Testis (tissue), 3 donors: ENCODE data around the gene SHISA6. TPM values are rescaled to one million over a fixed set of nuclear protein-coding genes. Genes with fewer than 3 reads are reported as not detected.

ENCODE experiments used
- DNase-seq: peaks from one replicate; pipeline ENCODE4 v3.0.0-alpha.2; 2019
- H3K27ac ChIP-seq, 2 donors: fragments of 200-600 bp; sonication (generic); one replicate each; pipeline ENCODE4 v1.5.1; 2019
- H3K27me3 ChIP-seq: fragments of 200-600 bp; sonication (generic); one replicate; pipeline ENCODE4 v1.5.1; 2019
- H3K36me3 ChIP-seq: fragments of 200-600 bp; sonication (generic); one replicate; pipeline ENCODE4 v1.5.1; 2017; ENCODE audit warnings: low read depth; ENCODE audit errors: missing control alignments
- H3K4me1 ChIP-seq: fragments of 200-600 bp; sonication (generic); one replicate; pipeline ENCODE4 v1.5.1; 2019
- H3K4me3 ChIP-seq, 2 donors: fragments of 200-600 bp; sonication (generic); one replicate each; pipeline ENCODE4 v1.5.1; 2017 to 2019
- H3K9me3 ChIP-seq: fragments of 200-600 bp; sonication (generic); one replicate; pipeline ENCODE4 v1.5.1; 2017
- POLR2A ChIP-seq: fragments of 450-650 bp; IDR thresholded peaks from one replicate; pipeline ENCODE4 v1.6.1; 2017; ENCODE audit warnings: antibody characterized with exemption, mild to moderate bottlenecking, moderate library complexity
- WGBS, 2 donors: methylation state at CpG; one replicate each; pipeline ENCODE4 v1.1.5; 2018; 5-methylcytosine and 5-hydroxymethylcytosine counted together
- intact Hi-C: fragments of 100-400 bp; cut with DNase I; formaldehyde crosslinking; loops from one replicate; pipeline ENCODE4 v1.15.1; 2023; ENCODE audit warnings: low total_unique reads
- polyA plus RNA-seq: library from polyadenylated mRNA; stranded (reverse); fragments of 350-450 nt; fragmentation: Illumina TruSeq; extraction: RNeasy Lipid Tissue Mini Kit (QIAGEN cat#74804); gene quantifications from one replicate; pipeline ENCODE4 v1.2.3, GENCODE V29; 2014; ENCODE audit warnings: low read depth, low replicate concordance; ENCODE audit not compliant: insufficient read depth
- total RNA-seq, 2 donors: library from RNA; depleted of rRNA; stranded (reverse); fragments of >200 nt; gene quantifications; one replicate each; pipeline ENCODE4 v1.2.3, GENCODE V29; 2016
- TF ChIP-seq, protein P1 (sequence below), 3 experiments: fragments of 450-650 bp in 2 of 3; fragments of 200-600 bp in 1 of 3; sonication (generic) in 1 of 3; IDR thresholded peaks; one replicate each; pipeline ENCODE4 v1.5.1; 2016 to 2019; ENCODE audit warnings: antibody characterized with exemption in 3 of 3, mild to moderate bottlenecking in 2 of 3, moderate library complexity in 1 of 3

SHISA6 gene
- total and polyA plus RNA-seq, 3 donors from 2014 or later, result 4.0 to 10.3 (median 7.5) TPM

DNA sequence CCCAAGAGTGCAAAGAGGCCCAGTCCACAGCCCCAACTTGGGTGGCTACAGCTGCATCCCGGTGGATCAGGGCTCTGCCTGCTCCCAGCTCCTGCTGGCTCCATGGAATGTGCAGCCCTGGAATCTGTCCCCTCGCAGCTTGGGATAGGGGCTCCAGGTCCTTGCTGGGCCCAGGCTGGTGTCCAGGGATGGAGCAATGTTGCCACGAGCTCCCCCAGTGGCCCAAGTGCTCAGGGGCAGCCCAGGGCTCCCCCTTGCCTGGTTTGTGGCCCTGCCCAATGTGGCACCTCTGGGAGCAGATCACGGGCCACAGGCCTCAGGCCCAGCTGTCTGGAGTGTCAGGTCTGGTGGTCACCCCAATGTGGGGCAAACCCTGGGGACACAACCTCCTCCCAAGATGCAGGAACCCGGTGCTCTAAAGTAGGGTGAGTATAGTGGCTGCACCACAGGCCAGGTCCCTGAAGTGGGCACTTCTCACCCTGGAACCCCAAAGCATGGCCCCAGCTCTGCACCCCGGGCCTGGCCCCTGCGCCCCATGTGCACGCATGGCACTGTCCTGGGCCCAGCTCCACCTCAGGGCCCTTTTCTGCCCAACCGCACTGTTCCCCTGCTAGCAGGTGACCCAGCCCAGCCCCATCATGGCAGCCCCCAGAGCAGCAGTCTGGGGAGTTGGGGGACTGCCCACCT, 342.4 kb downstream of the SHISA6 start:
- TF ChIP-seq, protein P1, sequence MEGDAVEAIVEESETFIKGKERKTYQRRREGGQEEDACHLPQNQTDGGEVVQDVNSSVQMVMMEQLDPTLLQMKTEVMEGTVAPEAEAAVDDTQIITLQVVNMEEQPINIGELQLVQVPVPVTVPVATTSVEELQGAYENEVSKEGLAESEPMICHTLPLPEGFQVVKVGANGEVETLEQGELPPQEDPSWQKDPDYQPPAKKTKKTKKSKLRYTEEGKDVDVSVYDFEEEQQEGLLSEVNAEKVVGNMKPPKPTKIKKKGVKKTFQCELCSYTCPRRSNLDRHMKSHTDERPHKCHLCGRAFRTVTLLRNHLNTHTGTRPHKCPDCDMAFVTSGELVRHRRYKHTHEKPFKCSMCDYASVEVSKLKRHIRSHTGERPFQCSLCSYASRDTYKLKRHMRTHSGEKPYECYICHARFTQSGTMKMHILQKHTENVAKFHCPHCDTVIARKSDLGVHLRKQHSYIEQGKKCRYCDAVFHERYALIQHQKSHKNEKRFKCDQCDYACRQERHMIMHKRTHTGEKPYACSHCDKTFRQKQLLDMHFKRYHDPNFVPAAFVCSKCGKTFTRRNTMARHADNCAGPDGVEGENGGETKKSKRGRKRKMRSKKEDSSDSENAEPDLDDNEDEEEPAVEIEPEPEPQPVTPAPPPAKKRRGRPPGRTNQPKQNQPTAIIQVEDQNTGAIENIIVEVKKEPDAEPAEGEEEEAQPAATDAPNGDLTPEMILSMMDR (IDR thresholded peaks at IDR 0.05), result no peak
- TF ChIP-seq POLR2A, result no peak
- H3K27ac ChIP-seq, result no peak overlapping the region
- H3K4me3 ChIP-seq, result no peak overlapping the region
- DNase-seq, result no peak
- WGBS, 2 donors, result 79 to 82% methylated on average over 3 to 8 of the region's 9 CpGs
- intact Hi-C loops, result no loop called here
- H3K36me3 ChIP-seq, result no peaks in the 10 kb centered on the region
- no peaks in the 10 kb centered on the region for H3K4me1 ChIP-seq
- H3K9me3 ChIP-seq, result no peaks in the 10 kb centered on the region
- no peaks in the 10 kb centered on the region for H3K27me3 ChIP-seq

DNA sequence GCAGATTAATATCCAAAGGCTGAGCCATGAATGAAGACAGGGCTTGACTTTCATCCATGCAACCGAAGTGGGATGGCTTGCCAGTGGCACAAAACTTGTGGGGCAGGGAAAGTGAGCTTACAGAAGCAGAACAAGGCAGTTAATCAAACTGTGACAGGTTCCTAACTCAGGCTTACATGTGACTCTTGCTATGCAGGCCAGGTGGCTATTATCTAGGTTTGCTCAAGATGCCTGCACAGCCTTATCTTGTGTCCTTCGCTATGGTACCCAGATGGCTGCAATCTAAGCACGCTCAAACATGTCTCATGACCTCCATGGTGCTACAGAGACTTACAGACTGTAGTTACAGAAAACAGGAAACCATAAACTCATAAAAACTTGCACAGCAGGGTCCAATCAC, 348.7 kb downstream of the SHISA6 start:
- Histone ChIP-seq H3K27me3 (no peaks in the 10 kb centered on the region), H3K4me1 (no peaks in the 10 kb centered on the region), H3K27ac (no peak overlapping the region), H3K36me3 (no peaks in the 10 kb centered on the region), H3K9me3 (no peaks in the 10 kb centered on the region), H3K4me3 (no peak overlapping the region)
- DNase-seq, result no peak
- intact Hi-C loops, result no loop called here
- TF ChIP-seq, protein P1 (IDR thresholded peaks at IDR 0.05), result no peak
- no peak for TF ChIP-seq POLR2A
- 57 to 62% methylated on average over 3 of the region's 3 CpGs for WGBS, 2 donors

DNA sequence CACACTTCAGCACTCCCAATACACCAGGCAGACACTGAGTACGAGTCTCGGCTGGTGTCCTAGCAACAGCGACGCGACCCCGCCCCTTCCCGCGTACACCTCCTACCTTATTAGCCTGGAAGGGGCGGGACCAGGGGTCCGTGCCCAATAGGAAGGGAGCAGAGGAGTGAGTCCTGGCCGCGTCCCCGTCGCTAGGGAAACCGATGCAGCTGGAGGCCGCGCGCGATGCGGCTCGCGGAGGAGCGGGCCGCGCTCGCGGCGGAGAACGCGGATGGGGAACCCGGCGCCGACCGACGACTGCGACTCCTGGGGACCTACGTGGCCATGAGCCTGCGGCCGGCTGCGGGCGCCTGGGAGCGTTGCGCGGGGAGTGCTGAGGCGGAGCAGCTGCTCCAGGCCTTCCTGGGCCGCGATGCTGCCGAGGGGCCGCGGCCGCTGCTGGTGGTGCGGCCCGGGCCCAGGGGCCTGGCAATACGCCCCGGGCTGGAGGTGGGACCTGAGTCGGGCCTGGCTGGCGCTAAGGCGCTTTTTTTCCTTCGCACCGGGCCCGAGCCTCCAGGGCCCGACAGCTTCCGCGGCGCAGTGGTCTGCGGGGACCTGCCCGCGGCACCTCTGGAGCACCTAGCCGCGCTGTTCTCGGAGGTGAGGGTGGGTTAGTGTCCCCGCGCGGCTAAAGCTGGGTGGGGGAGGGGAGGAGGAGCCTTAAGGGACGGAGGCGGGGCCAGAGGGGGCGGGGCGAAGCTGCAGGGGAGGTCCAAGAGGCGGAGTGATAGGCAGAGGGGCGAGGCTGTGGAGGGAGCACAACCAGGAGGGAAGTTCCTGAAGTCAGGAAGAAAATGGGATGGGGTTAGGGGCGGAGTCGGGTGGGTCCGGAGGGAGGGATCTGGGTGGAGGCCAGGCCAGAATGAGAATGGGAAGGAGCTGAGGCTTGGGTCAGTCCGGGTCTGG, 357.5 kb downstream of the SHISA6 start, which contains the start of gene DNAH9:
Gene DNAH9, plus strand, starts transcription at position 197 of the 948 bp plus-strand sequence. Its CDS starts 29 bp downstream, at position 226.
- no peaks in the 10 kb centered on the region for H3K9me3 ChIP-seq
- no peaks in the 10 kb centered on the region for H3K36me3 ChIP-seq
- DNase-seq, result peak; percentile 100
- H3K27ac ChIP-seq, result peak within 1 kb of the TSS; percentile 41 to 84
- H3K4me3 ChIP-seq, result peak within 1 kb of the TSS; percentile 67 to 88
- H3K4me1 ChIP-seq, result no peaks in the 10 kb centered on the region
- WGBS, 2 donors, result 1% methylated on average over 44 to 79 of the region's 84 CpGs
- intact Hi-C loops, result no loop called here
- no peaks in the 10 kb centered on the region for H3K27me3 ChIP-seq
- TF ChIP-seq, protein P1 (IDR thresholded peaks at IDR 0.05), result no peak
- no peak for TF ChIP-seq POLR2A

DNA sequence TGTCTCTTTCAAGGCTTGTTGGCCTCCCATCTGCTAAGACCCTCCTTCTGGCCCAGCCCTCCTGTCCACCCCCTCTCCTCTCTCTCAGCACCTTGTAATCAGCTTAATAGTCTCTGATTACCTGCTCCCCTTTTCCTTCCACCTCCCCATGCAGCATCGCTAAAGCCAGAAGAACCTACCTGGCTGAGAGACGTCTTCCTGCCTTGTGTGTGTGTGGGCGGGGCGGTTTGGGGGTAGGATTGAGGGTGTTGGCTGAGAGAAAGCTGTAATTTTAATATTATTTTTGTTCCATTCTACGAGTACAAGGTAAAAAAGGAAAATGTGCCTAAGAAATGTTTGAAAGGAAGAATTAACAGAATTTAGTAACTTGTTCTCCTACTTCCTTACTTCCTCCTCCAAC, 360.6 kb downstream of the SHISA6 start:
- TF ChIP-seq, protein P1 (IDR thresholded peaks at IDR 0.05), result no peak
- TF ChIP-seq POLR2A, result no peak
- DNase-seq, result no peak
- H3K27me3 ChIP-seq, result no peaks in the 10 kb centered on the region
- no peaks in the 10 kb centered on the region for H3K36me3 ChIP-seq
- intact Hi-C loops, result no loop called here
- no peak overlapping the region for H3K4me3 ChIP-seq
- no peak overlapping the region for H3K27ac ChIP-seq
- WGBS, 2 donors, result 81 to 85% methylated on average over 5 of the region's 5 CpGs
- H3K9me3 ChIP-seq, result no peaks in the 10 kb centered on the region
- no peaks in the 10 kb centered on the region for H3K4me1 ChIP-seq
